NCI-H524 treated with DMSO at 0.1 percent for 48 hours (cell line): ENCODE measurements around the gene EXT2.

Experiments used
- DNase-seq: peaks from one replicate; lab custom pipeline; 2025; lab: John Stamatoyannopoulos, UW

The EXT2 gene

GRCh38 chr11:44267750-44268613, 172.5 kb downstream of the EXT2 start:
- DNase-seq = no peak

GRCh38 chr11:44268614-44269080, 173.2 kb downstream of the EXT2 start:
- DNase-seq = no peak

GRCh38 chr11:44269369-44270351, 174.2 kb downstream of the EXT2 start:
- DNase-seq = no peak

- no peak for DNase-seq
Observed at GRCh38 chr11:44270403-44271273, 175.2 kb downstream of the EXT2 start.

GRCh38 chr11:44271286-44271685, 175.8 kb downstream of the EXT2 start:
- no peak for DNase-seq

GRCh38 chr11:44274404-44274803, 178.9 kb downstream of the EXT2 start:
- DNase-seq = no peak

- no peak for DNase-seq
Observed at GRCh38 chr11:44275241-44275640, 179.8 kb downstream of the EXT2 start.

DNA sequence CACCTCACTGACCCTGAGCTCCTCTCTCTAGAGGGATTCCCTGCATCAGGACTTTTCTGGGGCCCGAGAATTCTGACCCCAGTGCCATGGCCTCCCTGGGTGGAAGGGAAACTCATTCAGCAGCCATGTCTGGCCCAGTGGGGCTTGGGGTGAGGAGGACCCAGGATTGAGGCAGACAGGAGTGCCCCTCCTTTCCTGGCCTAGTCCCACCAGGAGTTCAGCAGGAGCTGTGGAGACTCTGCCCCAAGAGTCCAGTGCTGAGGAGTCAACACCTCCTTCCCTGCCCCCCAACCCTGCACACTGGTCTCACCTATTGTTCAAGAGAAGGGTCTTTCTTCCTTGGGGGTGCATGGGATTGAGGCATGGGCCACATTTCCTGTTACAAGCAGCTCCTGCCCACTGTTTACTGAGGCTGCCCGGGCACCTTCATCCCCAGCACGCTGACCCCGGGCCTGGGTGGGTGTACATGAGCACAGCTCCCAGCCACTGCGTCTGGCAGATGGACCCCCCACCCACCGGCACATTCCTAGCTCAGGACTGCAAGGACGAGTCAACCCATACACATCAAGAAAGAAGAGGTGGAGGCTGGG, 180.6 kb downstream of the EXT2 start:
- DNase-seq = no peak

- DNase-seq = no peak
Observed at GRCh38 chr11:44277196-44278090, 182.0 kb downstream of the EXT2 start.

GRCh38 chr11:44279483-44279882, 184.0 kb downstream of the EXT2 start:
- no peak for DNase-seq

GRCh38 chr11:44280257-44280656, 184.8 kb downstream of the EXT2 start:
- DNase-seq = no peak

- DNase-seq = no peak
Observed at GRCh38 chr11:44281151-44281550, 185.7 kb downstream of the EXT2 start.

- DNase-seq = no peak
Observed at GRCh38 chr11:44282620-44283019, 187.1 kb downstream of the EXT2 start.

- no peak for DNase-seq
Observed at GRCh38 chr11:44285756-44286155, 190.3 kb downstream of the EXT2 start.

DNA sequence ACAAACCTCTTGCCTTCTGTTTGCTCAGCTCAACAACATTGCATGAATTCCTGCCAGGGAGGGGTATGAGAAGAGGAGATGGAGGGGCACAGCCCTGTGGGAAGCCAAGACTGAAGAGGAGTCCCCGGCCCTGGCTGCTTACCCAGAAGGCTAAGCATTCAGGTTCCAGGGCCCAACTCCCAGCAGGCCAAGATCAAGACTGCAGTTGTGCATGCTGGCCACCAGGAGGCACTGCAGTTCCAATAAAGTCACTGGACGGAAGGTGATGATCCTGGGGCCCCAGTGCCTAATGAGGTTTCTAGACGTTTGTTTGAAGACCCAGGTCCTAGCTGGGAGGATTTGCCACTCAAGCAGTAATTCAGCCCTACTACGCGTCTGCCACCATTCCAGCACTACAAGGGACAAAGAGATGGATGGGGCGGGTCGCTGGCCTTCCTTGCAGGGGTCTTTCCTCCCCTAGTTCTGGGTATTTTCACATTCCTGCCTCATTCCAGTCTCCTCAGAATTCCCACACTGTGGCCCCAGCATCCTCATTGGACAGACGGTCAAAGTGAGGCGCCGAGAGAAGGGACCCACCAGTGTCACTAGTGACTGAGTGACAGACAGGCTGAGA, 190.9 kb downstream of the EXT2 start:
- no peak for DNase-seq

GRCh38 chr11:44286911-44287310, 191.4 kb downstream of the EXT2 start:
- DNase-seq = no peak

DNA sequence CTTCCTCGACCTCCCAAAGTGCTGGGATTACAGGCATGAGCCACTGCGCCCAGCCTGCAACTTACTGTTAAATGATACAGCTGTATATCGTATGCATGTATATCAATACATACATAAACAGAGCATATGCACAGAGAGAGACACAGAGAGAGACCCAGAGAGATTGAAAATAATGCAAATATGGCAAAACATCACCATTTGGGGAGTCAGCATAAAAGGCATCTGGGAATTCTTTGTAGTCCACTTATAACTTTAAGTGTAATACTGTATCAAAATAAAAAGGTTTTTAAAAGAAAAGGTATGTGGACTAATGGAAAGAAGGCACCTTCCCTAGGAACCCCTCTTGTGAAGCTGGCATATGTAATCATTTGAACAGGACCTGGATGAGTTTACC, 192.7 kb downstream of the EXT2 start:
- no peak for DNase-seq

DNA sequence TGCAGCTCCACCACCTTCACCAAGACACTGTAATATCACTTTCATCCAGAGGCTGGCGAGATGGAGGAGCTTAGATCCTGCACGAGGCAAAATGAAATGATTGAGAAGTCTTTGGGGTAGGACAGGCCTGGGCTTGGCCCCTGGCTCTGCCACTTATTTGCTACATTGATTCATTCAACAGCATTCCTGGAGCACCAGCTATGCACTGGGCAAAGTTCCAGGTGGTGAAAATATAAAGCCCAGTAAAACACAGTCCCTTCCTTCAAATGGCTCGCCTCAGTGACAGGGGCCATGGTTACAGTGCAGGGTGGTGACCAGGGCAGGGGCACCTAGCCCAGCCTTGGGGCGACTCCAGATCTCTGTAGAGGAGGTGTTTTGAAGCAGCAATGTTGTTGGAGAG, 194.7 kb downstream of the EXT2 start:
- no peak for DNase-seq
